Calu3 (cell line): ENCODE measurements around the gene ABLIM2. TPM values are rescaled to one million over a fixed set of nuclear protein-coding genes. Genes with fewer than 3 reads are reported as not detected.

ENCODE experiments used
- BruUV-seq: library from RNA; stranded (reverse); fragments of 400-500 nt; replicated peaks from 2 replicates; lab custom pipeline; 2021; lab: Mats Ljungman, UMichigan
- CTCF ChIA-PET: fragments of 300-600 bp; sonication (Branson Sonifier 250); formaldehyde crosslinking; loops from one replicate; lab custom pipeline; 2022; ENCODE audit warnings: antibody characterized with exemption; lab: Charles Lee
- DNase-seq: peaks from one replicate; pipeline ENCODE4 v3.0.0; 2022
- H3K27ac Mint-ChIP-seq: one replicate; pipeline ENCODE4 v1.8.0; 2022; ENCODE audit warnings: mixed read lengths; ENCODE audit not compliant: unreplicated experiment
- H3K27me3 Mint-ChIP-seq: one replicate; pipeline ENCODE4 v1.8.0; 2022; ENCODE audit warnings: mixed read lengths; ENCODE audit not compliant: unreplicated experiment
- H3K36me3 Mint-ChIP-seq: one replicate; pipeline ENCODE4 v1.8.0; 2022; ENCODE audit warnings: mild to moderate bottlenecking, moderate library complexity, mixed read lengths; ENCODE audit not compliant: insufficient read depth, unreplicated experiment
- H3K4me1 Mint-ChIP-seq: one replicate; pipeline ENCODE4 v1.8.0; 2022; ENCODE audit warnings: mild to moderate bottlenecking, low read depth, mixed read lengths; ENCODE audit not compliant: unreplicated experiment
- H3K4me3 Mint-ChIP-seq: one replicate; pipeline ENCODE4 v1.8.0; 2022; ENCODE audit warnings: mild to moderate bottlenecking, low read depth, moderate library complexity, mixed read lengths; ENCODE audit not compliant: unreplicated experiment
- H3K9me3 Mint-ChIP-seq: one replicate; pipeline ENCODE4 v1.8.0; 2022; ENCODE audit warnings: low read depth, mixed read lengths; ENCODE audit not compliant: unreplicated experiment
- CTCF ChIP-seq: fragments of 200-600 bp; IDR thresholded peaks from one replicate; pipeline ENCODE4 v1.8.0; 2022; ENCODE audit warnings: antibody characterized with exemption; ENCODE audit not compliant: unreplicated experiment
- intact Hi-C: fragments of 100-400 bp; cut with micrococcal nuclease; formaldehyde crosslinking; loops from one replicate; pipeline ENCODE4 v1.10.0; 2022; ENCODE audit not compliant: unreplicated experiment
- total RNA-seq: library from RNA; stranded (reverse); gene quantifications from 2 replicates; pipeline ENCODE4 v1.2.3, GENCODE V29; 2022

ABLIM2 gene
- total RNA-seq, 1 experiment from 2014 or later = 1.0 TPM

DNA sequence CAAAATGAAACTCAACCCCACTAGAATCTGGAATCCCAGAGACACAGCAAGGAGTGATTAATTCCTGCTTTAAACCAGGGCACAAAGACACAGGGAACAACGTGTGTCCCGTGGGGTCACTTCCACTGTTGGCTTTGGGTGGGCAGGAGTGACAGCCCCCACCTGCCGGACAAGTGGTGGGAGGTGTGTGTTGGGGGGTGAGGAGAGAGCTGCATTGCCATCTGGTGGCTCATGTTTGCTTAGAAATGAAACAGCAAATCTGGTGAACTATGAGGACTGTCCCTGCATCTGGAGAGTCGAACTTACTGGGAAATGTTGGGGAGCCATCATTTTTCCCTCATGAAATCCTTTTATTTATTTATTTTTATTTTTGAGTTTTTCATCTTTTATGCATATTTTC, 143.1 kb downstream of the ABLIM2 start:
- Mint-ChIP-seq H3K27me3 (peaks cover 40% of the 10 kb centered on the region), H3K36me3 (no peaks in the 10 kb centered on the region), H3K27ac (no peak overlapping the region), H3K9me3 (no peaks in the 10 kb centered on the region), H3K4me3 (no peak overlapping the region), H3K4me1 (peaks cover 14% of the 10 kb centered on the region)
- CTCF ChIA-PET = interaction anchor here (0.6 to 0.8 kb wide), 3 partner anchors 184 to 245 kb away, joined by 3 to 6 read pairs (median 3); no protein-coding TSS in a partner anchor
- DNase-seq = no peak
- intact Hi-C loops = no loop called here
- TF ChIP-seq CTCF = no peak
- no TSS peak for BruUV-seq

GRCh38 chr4:8013976-8014726, 144.5 kb downstream of the ABLIM2 start:
- Mint-ChIP-seq H3K9me3 (no peaks in the 10 kb centered on the region), H3K27ac (no peak overlapping the region), H3K4me1 (peaks cover 1% of the 10 kb centered on the region), H3K4me3 (no peak overlapping the region), H3K36me3 (no peaks in the 10 kb centered on the region), H3K27me3 (peaks cover 40% of the 10 kb centered on the region)
- no TSS peak for BruUV-seq
- intact Hi-C loops = no loop called here
- no peak for TF ChIP-seq CTCF
- no peak for DNase-seq
- CTCF ChIA-PET = no interaction called here

DNA sequence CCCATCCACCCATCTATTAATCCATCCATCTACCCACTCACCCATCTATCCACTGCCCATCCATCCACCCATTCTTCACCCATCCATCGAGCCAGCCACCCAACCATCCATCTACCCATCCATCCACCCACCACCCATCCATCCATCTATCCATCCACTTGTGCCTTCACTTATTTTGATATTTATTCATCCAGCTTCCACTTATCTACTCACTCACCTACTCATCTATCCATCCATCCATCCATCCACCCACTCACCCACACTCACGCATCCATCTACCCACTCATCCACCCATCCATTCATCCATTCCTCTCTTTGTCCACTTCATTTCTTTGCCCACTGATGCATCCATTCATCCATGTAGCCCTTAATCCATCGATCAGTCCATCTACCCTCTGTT, 146.1 kb downstream of the ABLIM2 start:
- no peak for TF ChIP-seq CTCF
- intact Hi-C loops = no loop called here
- DNase-seq = no peak
- Mint-ChIP-seq H3K9me3 (no peaks in the 10 kb centered on the region), H3K27ac (no peak overlapping the region), H3K27me3 (peaks cover 40% of the 10 kb centered on the region), H3K36me3 (no peaks in the 10 kb centered on the region), H3K4me1 (no peaks in the 10 kb centered on the region), H3K4me3 (no peak overlapping the region)
- BruUV-seq = no TSS peak
- CTCF ChIA-PET = no interaction called here

DNA sequence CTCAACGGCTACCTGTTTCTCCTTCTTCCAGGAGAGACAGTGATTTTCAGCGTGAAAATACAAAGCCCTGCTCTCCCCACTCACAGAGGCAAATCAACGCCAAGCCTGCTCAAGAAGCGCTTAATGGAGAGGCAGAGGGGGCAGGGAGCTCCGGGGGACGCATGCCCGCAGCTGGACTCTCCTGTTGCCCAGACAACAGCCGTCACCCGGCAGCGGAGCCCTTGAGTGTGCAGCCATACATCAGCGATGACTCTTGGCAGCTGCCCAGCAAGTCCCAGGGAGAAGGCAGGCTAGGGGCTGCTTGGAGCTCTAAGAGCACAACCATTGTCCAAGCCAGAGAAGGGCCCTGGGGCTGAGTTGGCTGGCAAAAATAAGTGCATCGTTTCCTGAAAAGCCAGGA, 148.0 kb downstream of the ABLIM2 start:
- H3K27me3 Mint-ChIP-seq = peaks cover 40% of the 10 kb centered on the region
- H3K4me3 Mint-ChIP-seq = no peak overlapping the region
- no peak overlapping the region for H3K27ac Mint-ChIP-seq
- BruUV-seq = no TSS peak
- no peaks in the 10 kb centered on the region for H3K9me3 Mint-ChIP-seq
- no peaks in the 10 kb centered on the region for H3K36me3 Mint-ChIP-seq
- no peaks in the 10 kb centered on the region for H3K4me1 Mint-ChIP-seq
- CTCF ChIA-PET = no interaction called here
- DNase-seq = no peak
- intact Hi-C loops = no loop called here
- no peak for TF ChIP-seq CTCF
